GM19035 (cell line): ENCODE results near the gene GOLGA6L9.
"Not testable (repeated sequence)": the region's sequence is repeated elsewhere in the genome, so short reads cannot be mapped to it uniquely, and the experiment has no call there.

Experiments
- ATAC-seq: cut with Tn5 transposase; IDR thresholded peaks from one replicate; pipeline ENCODE4 v1.9.1; 2021; ENCODE audit not compliant: unreplicated experiment

Gene GOLGA6L9

GRCh38 chr15:82468205-82468604 lies 38.6 kb downstream of the GOLGA6L9 start:
- ATAC-seq: peak; percentile 97

- not testable (repeated sequence) for ATAC-seq
Observed at GRCh38 chr15:82469381-82469780, 39.8 kb downstream of the GOLGA6L9 start.

GRCh38 chr15:82472269-82472982 lies 42.8 kb downstream of the GOLGA6L9 start:
- not testable (repeated sequence) for ATAC-seq

- ATAC-seq: not testable (repeated sequence)
Observed at GRCh38 chr15:82474596-82475325, 45.1 kb downstream of the GOLGA6L9 start.

- ATAC-seq: not testable (repeated sequence)
Observed at GRCh38 chr15:82475345-82475967, 45.8 kb downstream of the GOLGA6L9 start.

- ATAC-seq: not testable (repeated sequence)
Observed at GRCh38 chr15:82476697-82477342, 47.2 kb downstream of the GOLGA6L9 start.

- not testable (repeated sequence) for ATAC-seq
Observed at GRCh38 chr15:82477343-82478057, 47.9 kb downstream of the GOLGA6L9 start.
